Rectal smooth muscle tissue (tissue), 1 donor: ENCODE results near the gene PHF24.
"Not testable (repeated sequence)": the region's sequence is repeated elsewhere in the genome, so short reads cannot be mapped to it uniquely, and the experiment has no call there.

Experiments
- H3K27ac ChIP-seq: one replicate; pipeline ENCODE4 v1.7.0; 2013; ENCODE audit warnings: low read depth, low read length, inconsistent platforms
- H3K27me3 ChIP-seq: one replicate; pipeline ENCODE4 v1.7.0; 2013; ENCODE audit warnings: low read length; ENCODE audit not compliant: control insufficient read depth, insufficient read depth
- H3K36me3 ChIP-seq: one replicate; pipeline ENCODE4 v1.7.0; 2013; ENCODE audit warnings: low read length; ENCODE audit not compliant: control insufficient read depth, insufficient read depth
- H3K4me1 ChIP-seq: one replicate; pipeline ENCODE4 v1.7.0; 2013; ENCODE audit warnings: low read length; ENCODE audit not compliant: control insufficient read depth, insufficient read depth
- H3K4me3 ChIP-seq: one replicate; pipeline ENCODE4 v1.7.0; 2013; ENCODE audit warnings: low read length
- H3K9ac ChIP-seq: one replicate; pipeline ENCODE4 v1.7.0; 2013; ENCODE audit warnings: low read length

The PHF24 gene

DNA sequence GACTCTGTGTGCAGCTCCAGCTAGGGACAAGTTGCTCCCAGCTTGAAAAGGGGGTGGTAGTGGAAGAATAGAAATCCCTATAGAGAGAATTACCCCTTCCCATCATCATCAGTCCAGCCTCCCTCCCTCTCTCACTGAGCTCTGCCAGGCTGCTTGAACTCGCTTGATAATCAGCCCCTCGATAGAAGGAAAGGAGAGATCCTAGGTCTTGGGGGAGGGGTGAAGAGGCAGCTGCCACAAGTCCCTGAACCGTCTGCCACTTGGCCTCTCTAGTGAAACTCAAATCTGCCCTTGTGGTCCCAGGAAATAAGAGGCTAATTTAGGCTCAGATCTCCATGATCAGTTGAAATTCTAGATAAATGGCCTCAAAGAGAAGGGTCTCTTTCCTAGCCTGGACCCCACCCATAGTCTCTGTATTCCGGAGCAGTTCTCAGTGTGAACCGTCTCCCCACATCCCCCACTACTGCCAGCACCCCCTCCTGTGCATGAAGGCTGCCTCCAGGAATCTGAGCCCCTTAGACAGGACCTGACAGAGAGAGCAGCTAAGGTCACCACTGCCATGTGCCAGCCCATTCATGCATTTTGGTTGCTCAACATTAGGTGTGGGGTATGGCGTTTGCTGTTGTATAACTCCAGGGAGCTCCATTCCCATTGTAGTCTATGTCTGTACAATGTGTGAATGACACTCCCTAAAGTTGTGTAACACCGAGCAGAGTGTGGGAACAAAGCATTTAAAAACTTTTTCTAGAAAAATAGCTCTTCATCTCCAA lies 37.0 kb downstream of the PHF24 start:
- H3K4me1 ChIP-seq: peaks cover 55% of the 10 kb centered on the region

GRCh38 chr9:34995670-34996060 lies 37.6 kb downstream of the PHF24 start:
- peaks cover 55% of the 10 kb centered on the region for H3K4me1 ChIP-seq
- H3K9ac ChIP-seq: no peak overlapping the region
- H3K27me3 ChIP-seq: no peaks in the 10 kb centered on the region
- H3K36me3 ChIP-seq: peaks cover 8% of the 10 kb centered on the region
- peak overlapping the region; percentile 99 for H3K27ac ChIP-seq
- no peak overlapping the region for H3K4me3 ChIP-seq

More for the DNA sequence above, 37.0 kb downstream of the PHF24 start:
- no peak overlapping the region for H3K9ac ChIP-seq
- no peaks in the 10 kb centered on the region for H3K27me3 ChIP-seq
- H3K36me3 ChIP-seq: peaks cover 8% of the 10 kb centered on the region
- H3K4me3 ChIP-seq: no peak overlapping the region
- peak overlapping the region; percentile 99 for H3K27ac ChIP-seq

DNA sequence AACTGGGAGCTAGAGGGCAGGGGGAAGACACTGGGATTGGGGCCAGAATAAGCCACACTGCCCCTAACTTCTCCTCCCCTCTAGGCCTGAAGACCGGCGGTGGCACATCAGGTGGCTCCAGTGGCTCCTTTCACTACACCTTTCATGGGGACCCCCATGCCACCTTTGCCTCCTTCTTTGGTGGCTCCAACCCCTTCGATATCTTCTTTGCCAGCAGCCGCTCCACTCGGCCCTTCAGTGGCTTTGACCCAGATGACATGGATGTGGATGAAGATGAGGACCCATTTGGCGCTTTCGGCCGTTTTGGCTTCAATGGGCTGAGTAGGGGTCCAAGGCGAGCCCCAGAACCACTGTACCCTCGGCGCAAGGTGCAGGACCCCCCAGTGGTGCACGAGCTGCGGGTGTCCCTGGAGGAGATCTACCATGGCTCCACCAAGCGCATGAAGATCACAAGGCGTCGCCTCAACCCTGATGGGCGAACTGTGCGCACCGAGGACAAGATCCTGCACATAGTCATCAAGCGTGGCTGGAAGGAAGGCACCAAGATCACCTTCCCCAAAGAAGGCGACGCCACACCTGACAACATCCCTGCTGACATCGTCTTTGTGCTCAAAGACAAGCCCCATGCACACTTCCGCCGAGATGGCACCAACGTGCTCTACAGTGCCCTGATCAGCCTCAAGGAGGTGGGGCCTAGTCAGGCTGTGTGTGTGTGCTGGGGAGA lies 38.3 kb downstream of the PHF24 start:
- no peak overlapping the region for H3K9ac ChIP-seq
- H3K27me3 ChIP-seq: no peaks in the 10 kb centered on the region
- H3K4me1 ChIP-seq: peaks cover 48% of the 10 kb centered on the region
- H3K4me3 ChIP-seq: no peak overlapping the region
- peaks cover 8% of the 10 kb centered on the region for H3K36me3 ChIP-seq
- peak overlapping the region; percentile 99 for H3K27ac ChIP-seq

GRCh38 chr9:34996905-34997279 lies 38.8 kb downstream of the PHF24 start:
- no peak overlapping the region for H3K4me3 ChIP-seq
- H3K9ac ChIP-seq: no peak overlapping the region
- H3K27ac ChIP-seq: peak overlapping the region; percentile 15
- peaks cover 8% of the 10 kb centered on the region for H3K36me3 ChIP-seq
- peaks cover 45% of the 10 kb centered on the region for H3K4me1 ChIP-seq
- no peaks in the 10 kb centered on the region for H3K27me3 ChIP-seq

DNA sequence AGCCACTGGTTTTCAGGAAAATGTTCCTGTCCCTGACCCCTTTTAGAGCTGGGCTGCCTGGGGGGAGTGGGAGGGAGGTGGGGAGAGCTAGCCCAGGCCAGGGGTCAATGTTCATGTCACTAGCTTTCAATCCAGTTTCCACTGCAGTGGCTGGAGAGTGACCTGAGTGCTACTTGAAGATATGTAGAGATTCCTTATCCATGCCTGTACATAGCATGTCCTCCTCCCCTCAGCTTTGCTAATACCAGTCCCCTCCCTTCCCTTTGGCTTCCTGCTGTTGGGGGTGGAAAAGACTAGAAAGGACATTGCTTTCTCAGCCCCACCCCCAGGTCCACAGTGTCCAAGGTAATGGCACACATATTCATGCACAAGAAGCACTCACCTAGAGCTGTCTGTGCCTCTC lies 39.3 kb downstream of the PHF24 start:
- Histone ChIP-seq H3K27me3 (no peaks in the 10 kb centered on the region), H3K4me3 (no peak overlapping the region), H3K4me1 (peaks cover 41% of the 10 kb centered on the region), H3K36me3 (peaks cover 8% of the 10 kb centered on the region), H3K9ac (no peak overlapping the region), H3K27ac (peak overlapping the region; percentile 15)

- Histone ChIP-seq H3K4me3 (no peak overlapping the region), H3K27ac (peak overlapping the region; percentile 16), H3K4me1 (peaks cover 33% of the 10 kb centered on the region), H3K27me3 (no peaks in the 10 kb centered on the region), H3K9ac (no peak overlapping the region), H3K36me3 (peaks cover 8% of the 10 kb centered on the region)
These were observed 40.2 kb downstream of the PHF24 start for GRCh38 chr9:34998266-34998665.

DNA sequence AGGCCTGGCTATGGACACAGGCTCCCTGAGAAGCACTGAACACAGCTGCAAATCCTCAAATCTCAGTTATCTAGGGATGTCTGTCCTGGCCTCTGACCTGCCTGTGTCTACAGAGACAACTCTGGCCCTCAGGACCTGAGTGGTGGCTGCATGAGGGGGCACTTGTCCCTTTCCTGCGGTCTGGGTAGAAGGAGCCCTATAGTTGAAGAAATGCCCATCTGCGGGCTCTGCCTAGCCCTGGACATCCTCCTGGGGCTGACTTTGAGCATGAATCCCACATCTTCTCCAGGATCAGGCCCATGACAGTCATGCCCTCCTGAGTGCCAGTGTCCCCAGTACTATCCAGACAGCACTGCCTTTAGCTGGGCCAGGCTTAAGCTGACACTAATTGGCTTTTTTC lies 41.5 kb downstream of the PHF24 start:
- H3K27me3 ChIP-seq: no peaks in the 10 kb centered on the region
- H3K27ac ChIP-seq: no peak overlapping the region
- H3K9ac ChIP-seq: no peak overlapping the region
- H3K4me3 ChIP-seq: no peak overlapping the region
- H3K36me3 ChIP-seq: peaks cover 8% of the 10 kb centered on the region
- H3K4me1 ChIP-seq: peaks cover 19% of the 10 kb centered on the region

GRCh38 chr9:35000535-35001284 lies 42.6 kb downstream of the PHF24 start:
- no peaks in the 10 kb centered on the region for H3K27me3 ChIP-seq
- peaks cover 8% of the 10 kb centered on the region for H3K4me1 ChIP-seq
- H3K9ac ChIP-seq: no peak overlapping the region
- H3K36me3 ChIP-seq: peaks cover 8% of the 10 kb centered on the region
- H3K4me3 ChIP-seq: no peak overlapping the region
- H3K27ac ChIP-seq: no peak overlapping the region

GRCh38 chr9:35001285-35001677 lies 43.2 kb downstream of the PHF24 start:
- Histone ChIP-seq H3K36me3 (peaks cover 8% of the 10 kb centered on the region), H3K4me3 (no peak overlapping the region), H3K4me1 (peaks cover 7% of the 10 kb centered on the region), H3K27me3 (no peaks in the 10 kb centered on the region), H3K9ac (no peak overlapping the region), H3K27ac (no peak overlapping the region)

- Histone ChIP-seq H3K4me3 (no peak overlapping the region), H3K4me1 (peaks cover 7% of the 10 kb centered on the region), H3K27me3 (no peaks in the 10 kb centered on the region), H3K27ac (no peak overlapping the region), H3K9ac (no peak overlapping the region), H3K36me3 (peaks cover 3% of the 10 kb centered on the region)
These were observed 43.9 kb downstream of the PHF24 start for GRCh38 chr9:35001803-35002502.

GRCh38 chr9:35002623-35003022 lies 44.5 kb downstream of the PHF24 start:
- no peak overlapping the region for H3K4me3 ChIP-seq
- H3K36me3 ChIP-seq: no peaks in the 10 kb centered on the region
- no peak overlapping the region for H3K27ac ChIP-seq
- peaks cover 5% of the 10 kb centered on the region for H3K4me1 ChIP-seq
- no peak overlapping the region for H3K9ac ChIP-seq
- H3K27me3 ChIP-seq: no peaks in the 10 kb centered on the region

DNA sequence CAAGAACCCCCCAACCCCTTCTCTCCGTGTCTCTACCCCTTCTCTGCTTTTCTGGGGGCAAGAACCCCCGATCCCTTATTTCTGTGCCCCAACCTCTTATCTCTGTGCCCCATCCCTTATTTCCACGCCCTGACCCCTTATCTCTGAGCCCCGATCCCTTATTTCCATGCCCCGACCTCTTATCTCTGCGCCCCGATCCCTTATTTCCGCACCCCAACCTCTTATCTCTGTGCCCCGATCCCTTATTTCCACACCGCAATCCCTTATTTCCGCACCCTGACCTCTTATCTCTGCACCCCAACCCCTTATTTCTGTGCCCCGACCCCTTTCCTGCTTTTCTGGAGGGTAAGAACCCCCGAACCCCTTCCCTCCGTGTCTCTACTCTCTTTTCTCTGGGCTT lies 46.2 kb downstream of the PHF24 start:
- H3K27me3 ChIP-seq, H3K4me3 ChIP-seq, H3K27ac ChIP-seq, H3K4me1 ChIP-seq, H3K9ac ChIP-seq, H3K36me3 ChIP-seq: not testable (repeated sequence)
